ENCODE results near the gene SCN3A.

DNA sequence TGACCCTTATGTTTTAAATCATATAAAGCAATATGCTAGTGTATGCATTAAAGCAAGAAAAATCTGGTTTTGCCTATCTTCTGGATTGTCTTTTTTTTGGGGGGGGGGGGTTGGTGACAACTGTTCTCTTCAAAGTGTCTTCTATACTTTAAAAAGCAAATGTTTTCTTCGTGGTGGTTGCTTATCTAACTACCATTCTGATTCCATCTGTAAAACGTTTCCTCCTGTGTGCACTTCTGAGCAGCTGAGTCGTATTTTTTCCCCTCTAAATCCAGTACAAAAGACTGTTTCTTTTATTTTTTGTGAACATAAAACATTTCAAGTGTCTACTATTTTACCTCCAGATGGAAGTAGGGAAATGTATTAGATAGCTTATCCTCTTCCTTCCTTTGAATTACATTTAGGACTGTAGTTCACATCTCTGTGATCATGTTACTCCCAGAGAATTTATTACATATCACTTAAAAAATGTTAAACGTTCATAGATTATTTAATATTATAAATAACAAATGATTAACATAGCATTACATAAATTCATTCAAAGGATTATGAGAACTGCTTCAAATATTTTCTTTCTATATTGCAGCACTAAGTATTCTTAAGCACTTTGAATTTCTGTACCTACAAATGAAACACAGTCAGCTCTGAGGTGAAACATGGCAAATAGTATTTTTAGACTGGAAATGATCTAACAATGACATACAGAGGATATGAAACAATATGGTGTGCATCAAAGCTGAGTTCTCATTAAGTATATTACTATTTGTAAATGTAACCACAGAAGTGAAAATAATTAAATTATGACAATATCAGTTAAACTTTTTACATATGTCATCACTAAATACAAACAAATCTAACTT lies 56.4 kb downstream of the SCN3A start:
- TF ChIP-seq GATA3 (IDR thresholded peaks at IDR 0.05; ENCODE audit: low read depth, low read length) (no peak), GATA2 (IDR thresholded peaks at IDR 0.05; ENCODE audit: low read depth, low read length) (no peak)
